Thyroid gland (tissue), 4 donors: Measurements from ENCODE around the gene CASP2.

Experiments
- CTCF ChIP-seq, 6 experiments: fragments of 200-600 bp in 3 of 6; fragments of 450-650 bp in 3 of 6; sonication (generic) in 3 of 6; IDR thresholded peaks; one replicate each; pipeline ENCODE4 v1.5.1; 2016 to 2019; ENCODE audit warnings: antibody characterized with exemption in 6 of 6, mild to moderate bottlenecking in 2 of 6, inconsistent platforms in 1 of 6, moderate library complexity in 1 of 6
- POLR2A ChIP-seq, 2 donors: fragments of 450-650 bp; IDR thresholded peaks; one replicate each; pipeline ENCODE4 v1.6.1; 2017; ENCODE audit warnings: antibody characterized with exemption in 2 of 2, mild to moderate bottlenecking in 2 of 2, moderate library complexity in 1 of 2

- no peak for TF ChIP-seq CTCF (IDR thresholded peaks at IDR 0.05)
- TF ChIP-seq POLR2A (IDR thresholded peaks at IDR 0.05), result no peak
These were observed 55.4 kb downstream of the CASP2 start for GRCh38 chr7:143343596-143343995.
